GF-D8 (cell line): ENCODE data around the gene AJAP1.

Source experiments
- DNase-seq: peaks from one replicate; lab custom pipeline; 2025; lab: John Stamatoyannopoulos, UW

AJAP1 gene

GRCh38 chr1:4702464-4702863, 48.1 kb downstream of the AJAP1 start:
- no peak for DNase-seq

GRCh38 chr1:4702932-4703331, 48.5 kb downstream of the AJAP1 start:
- no peak for DNase-seq

GRCh38 chr1:4703646-4704045, 49.2 kb downstream of the AJAP1 start:
- DNase-seq = no peak

GRCh38 chr1:4708840-4709507, 54.6 kb downstream of the AJAP1 start:
- no peak for DNase-seq

- no peak for DNase-seq
Observed at GRCh38 chr1:4709641-4710040, 55.2 kb downstream of the AJAP1 start.

GRCh38 chr1:4710592-4711415, 56.4 kb downstream of the AJAP1 start:
- DNase-seq = no peak

GRCh38 chr1:4711416-4712275, 57.2 kb downstream of the AJAP1 start:
- no peak for DNase-seq

GRCh38 chr1:4713669-4714068, 59.3 kb downstream of the AJAP1 start:
- no peak for DNase-seq

- DNase-seq = no peak
Observed at GRCh38 chr1:4716406-4716805, 62.0 kb downstream of the AJAP1 start.

- DNase-seq = no peak
Observed at GRCh38 chr1:4718071-4718470, 63.7 kb downstream of the AJAP1 start.

- no peak for DNase-seq
Observed at GRCh38 chr1:4723106-4723505, 68.7 kb downstream of the AJAP1 start.

GRCh38 chr1:4724001-4724400, 69.6 kb downstream of the AJAP1 start:
- no peak for DNase-seq

- no peak for DNase-seq
Observed at GRCh38 chr1:4724695-4725250, 70.4 kb downstream of the AJAP1 start.

- DNase-seq = no peak
Observed at GRCh38 chr1:4725416-4725815, 71.0 kb downstream of the AJAP1 start.

- DNase-seq = no peak
Observed at GRCh38 chr1:4726620-4727341, 72.4 kb downstream of the AJAP1 start.

- DNase-seq = no peak
Observed at GRCh38 chr1:4728319-4729089, 74.1 kb downstream of the AJAP1 start.

- no peak for DNase-seq
Observed at GRCh38 chr1:4729090-4729471, 74.7 kb downstream of the AJAP1 start.

- DNase-seq = no peak
Observed at GRCh38 chr1:4730078-4730477, 75.7 kb downstream of the AJAP1 start.

GRCh38 chr1:4733446-4734177, 79.2 kb downstream of the AJAP1 start:
- no peak for DNase-seq

GRCh38 chr1:4734219-4734618, 79.8 kb downstream of the AJAP1 start:
- no peak for DNase-seq
